ENCODE data around the gene MAP7D1.

MAP7D1 gene

DNA sequence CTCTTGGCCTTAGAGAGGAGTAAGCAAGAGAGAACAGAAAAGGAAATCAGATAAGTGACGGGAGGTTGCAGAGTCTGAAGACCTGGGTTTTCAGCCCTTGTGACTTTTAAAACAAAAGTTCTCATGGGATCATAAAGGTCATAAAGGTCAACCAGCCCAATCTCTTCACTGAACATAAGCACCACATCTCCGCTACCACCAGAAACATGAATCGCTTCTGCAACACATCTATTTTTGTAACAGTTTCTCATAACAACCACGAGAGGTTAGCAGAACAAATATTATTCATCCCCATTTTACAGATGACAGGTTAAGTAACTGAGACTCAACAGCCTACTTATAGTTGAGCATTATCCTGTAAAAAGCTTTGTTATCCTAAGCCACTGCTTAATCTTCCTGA lies 12.5 kb upstream of the MAP7D1 start:
- no peaks in the 10 kb centered on the region for H3K9me3 ChIP-seq (replicated peaks; ENCODE audit: low read length)
- no peaks in the 10 kb centered on the region for H3K27me3 ChIP-seq (ENCODE audit: control insufficient read depth, insufficient read depth, low read length)

DNA sequence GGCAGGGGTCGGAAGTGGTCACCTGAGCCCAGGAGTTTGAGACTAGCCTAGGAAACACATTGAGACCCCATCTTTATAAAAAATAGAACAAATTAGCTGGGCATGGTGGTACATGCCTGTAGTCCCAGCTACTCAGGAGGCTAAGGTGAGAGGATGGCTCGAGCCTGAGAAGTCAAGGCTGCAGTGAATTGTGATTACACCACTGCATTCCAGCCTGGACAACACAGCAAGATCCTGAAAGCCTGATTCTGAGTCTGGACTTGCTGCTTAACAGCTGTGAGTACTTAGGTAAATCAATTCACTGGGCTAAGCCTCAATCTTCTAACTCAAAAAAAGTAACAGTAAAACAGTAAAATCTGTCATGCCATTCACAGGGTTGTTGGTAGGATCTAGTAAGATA lies 11.5 kb upstream of the MAP7D1 start:
- Histone ChIP-seq H3K36me3 (ENCODE audit: insufficient read depth, low read length) (peaks cover 20% of the 10 kb centered on the region), H3K4me2 (ENCODE audit: low read length) (no peak overlapping the region), H3K9ac (ENCODE audit: low read depth, low read length) (no peak overlapping the region), H3K4me1 (ENCODE audit: control insufficient read depth, insufficient read depth, low read length) (peaks cover 23% of the 10 kb centered on the region), H3K4me3 (ENCODE audit: low read length) (no peak overlapping the region), H3K27me3 (ENCODE audit: control insufficient read depth, insufficient read depth, low read length) (no peaks in the 10 kb centered on the region), H3K9me3 (replicated peaks; ENCODE audit: low read length) (no peaks in the 10 kb centered on the region)

More for the DNA sequence above, 12.5 kb upstream of the MAP7D1 start:
- Histone ChIP-seq H3K36me3 (ENCODE audit: insufficient read depth, low read length) (peaks cover 24% of the 10 kb centered on the region), H3K4me1 (ENCODE audit: control insufficient read depth, insufficient read depth, low read length) (peaks cover 21% of the 10 kb centered on the region), H3K4me3 (ENCODE audit: low read length) (no peak overlapping the region), H3K9ac (ENCODE audit: low read depth, low read length) (no peak overlapping the region), H3K4me2 (ENCODE audit: low read length) (no peak overlapping the region)

DNA sequence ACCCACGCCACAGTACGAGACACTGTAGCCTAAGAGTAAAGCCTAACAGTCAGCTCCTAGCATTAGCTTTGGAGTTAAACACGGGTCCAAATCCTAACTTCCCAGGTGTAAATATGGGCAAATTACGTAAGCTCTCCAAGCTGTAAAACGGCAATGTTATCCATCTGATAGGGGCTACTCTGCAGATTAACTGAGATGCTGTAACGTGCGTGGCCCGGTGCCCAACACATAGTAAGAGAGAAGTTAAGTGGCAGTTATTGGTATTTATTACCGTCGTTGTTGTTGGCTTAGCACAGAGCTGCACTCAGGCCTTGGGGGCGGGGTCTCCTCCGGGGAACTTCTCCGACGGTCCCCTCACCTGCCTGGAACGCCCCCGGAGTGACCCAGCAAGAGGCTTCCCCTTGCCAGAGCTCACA lies 7.1 kb upstream of the MAP7D1 start:
- no peaks in the 10 kb centered on the region for H3K27me3 ChIP-seq (ENCODE audit: control insufficient read depth, insufficient read depth, low read length)
- no peaks in the 10 kb centered on the region for H3K9me3 ChIP-seq (replicated peaks; ENCODE audit: low read length)
- H3K9ac ChIP-seq (ENCODE audit: low read depth, low read length): peak overlapping the region; percentile 92
- peak overlapping the region; percentile 85 for H3K4me2 ChIP-seq (ENCODE audit: low read length)
- peaks cover 4% of the 10 kb centered on the region for H3K36me3 ChIP-seq (ENCODE audit: insufficient read depth, low read length)
- peaks cover 34% of the 10 kb centered on the region for H3K4me1 ChIP-seq (ENCODE audit: control insufficient read depth, insufficient read depth, low read length)
- peak overlapping the region; percentile 85 for H3K4me3 ChIP-seq (ENCODE audit: low read length)

DNA sequence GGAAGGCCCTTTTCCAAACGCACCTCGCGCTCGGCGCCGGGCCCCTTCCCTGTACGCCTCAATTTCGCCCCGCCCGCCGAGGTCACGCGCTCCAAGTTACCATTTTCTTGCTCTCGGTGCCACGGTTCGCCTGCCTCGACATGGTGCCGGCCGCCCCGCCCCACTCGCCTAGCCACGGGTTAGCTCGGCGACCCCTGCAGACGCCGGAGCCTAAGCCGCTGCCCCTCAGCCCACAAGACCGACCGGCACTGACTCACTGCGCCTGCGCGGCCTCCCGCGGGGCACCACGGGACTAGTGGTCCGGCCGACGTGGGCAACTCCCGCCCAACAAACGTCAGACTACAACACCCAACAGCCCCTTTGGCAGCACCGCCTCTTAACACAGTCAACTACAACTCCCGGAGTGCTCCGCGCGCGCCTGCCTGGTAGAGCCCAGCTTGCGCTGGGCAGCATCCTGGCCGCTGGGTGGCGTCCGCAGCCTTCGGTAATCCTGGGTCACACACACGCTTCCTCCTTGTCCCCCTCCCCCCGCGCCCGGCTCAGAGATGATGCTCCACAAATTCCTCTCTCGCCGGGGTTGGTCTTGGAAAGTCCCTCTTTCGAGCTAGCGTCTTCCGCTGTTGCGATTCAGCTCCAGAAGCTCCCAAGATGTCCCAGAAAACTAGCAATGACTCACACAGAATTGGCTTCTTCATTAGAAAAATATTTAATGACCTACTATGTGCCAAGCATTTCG lies 6.6 kb upstream of the MAP7D1 start, which contains the start of gene TRAPPC3:
Gene TRAPPC3, minus strand, starts transcription at position 250 of the 736 bp plus-strand sequence. Its CDS starts 108 bp downstream, at position 142.
- H3K9me3 ChIP-seq (replicated peaks; ENCODE audit: low read length): no peaks in the 10 kb centered on the region
- peaks cover 4% of the 10 kb centered on the region for H3K36me3 ChIP-seq (ENCODE audit: insufficient read depth, low read length)
- peak within 1 kb of the TSS; percentile 85 for H3K4me3 ChIP-seq (ENCODE audit: low read length)
- no peaks in the 10 kb centered on the region for H3K27me3 ChIP-seq (ENCODE audit: control insufficient read depth, insufficient read depth, low read length)
- H3K4me2 ChIP-seq (ENCODE audit: low read length): peak within 1 kb of the TSS; percentile 85
- H3K9ac ChIP-seq (ENCODE audit: low read depth, low read length): peak within 1 kb of the TSS; percentile 92
- H3K4me1 ChIP-seq (ENCODE audit: control insufficient read depth, insufficient read depth, low read length): peaks cover 34% of the 10 kb centered on the region

DNA sequence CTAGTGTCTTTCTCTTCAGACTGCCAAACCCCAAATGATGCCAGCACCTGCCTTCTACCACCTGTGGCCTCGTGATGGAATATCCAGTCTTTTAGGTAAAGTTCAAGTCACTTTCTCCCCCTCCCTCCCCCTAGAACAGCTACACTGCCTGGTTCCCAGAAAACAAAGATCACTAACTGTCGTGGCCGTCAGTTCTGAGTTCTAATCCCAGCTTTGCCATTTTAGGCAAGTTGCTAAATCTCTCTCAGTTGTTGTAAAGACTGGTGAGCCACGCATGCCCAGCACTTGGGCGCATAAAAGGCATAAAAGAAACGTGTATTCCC lies 6.0 kb upstream of the MAP7D1 start:
- Histone ChIP-seq H3K9ac (ENCODE audit: low read depth, low read length) (peak overlapping the region; percentile 81), H3K9me3 (replicated peaks; ENCODE audit: low read length) (no peaks in the 10 kb centered on the region), H3K4me2 (ENCODE audit: low read length) (peak overlapping the region; percentile 79), H3K4me3 (ENCODE audit: low read length) (peak overlapping the region; percentile 51), H3K4me1 (ENCODE audit: control insufficient read depth, insufficient read depth, low read length) (peaks cover 37% of the 10 kb centered on the region), H3K27me3 (ENCODE audit: control insufficient read depth, insufficient read depth, low read length) (no peaks in the 10 kb centered on the region), H3K36me3 (ENCODE audit: insufficient read depth, low read length) (peaks cover 4% of the 10 kb centered on the region)

DNA sequence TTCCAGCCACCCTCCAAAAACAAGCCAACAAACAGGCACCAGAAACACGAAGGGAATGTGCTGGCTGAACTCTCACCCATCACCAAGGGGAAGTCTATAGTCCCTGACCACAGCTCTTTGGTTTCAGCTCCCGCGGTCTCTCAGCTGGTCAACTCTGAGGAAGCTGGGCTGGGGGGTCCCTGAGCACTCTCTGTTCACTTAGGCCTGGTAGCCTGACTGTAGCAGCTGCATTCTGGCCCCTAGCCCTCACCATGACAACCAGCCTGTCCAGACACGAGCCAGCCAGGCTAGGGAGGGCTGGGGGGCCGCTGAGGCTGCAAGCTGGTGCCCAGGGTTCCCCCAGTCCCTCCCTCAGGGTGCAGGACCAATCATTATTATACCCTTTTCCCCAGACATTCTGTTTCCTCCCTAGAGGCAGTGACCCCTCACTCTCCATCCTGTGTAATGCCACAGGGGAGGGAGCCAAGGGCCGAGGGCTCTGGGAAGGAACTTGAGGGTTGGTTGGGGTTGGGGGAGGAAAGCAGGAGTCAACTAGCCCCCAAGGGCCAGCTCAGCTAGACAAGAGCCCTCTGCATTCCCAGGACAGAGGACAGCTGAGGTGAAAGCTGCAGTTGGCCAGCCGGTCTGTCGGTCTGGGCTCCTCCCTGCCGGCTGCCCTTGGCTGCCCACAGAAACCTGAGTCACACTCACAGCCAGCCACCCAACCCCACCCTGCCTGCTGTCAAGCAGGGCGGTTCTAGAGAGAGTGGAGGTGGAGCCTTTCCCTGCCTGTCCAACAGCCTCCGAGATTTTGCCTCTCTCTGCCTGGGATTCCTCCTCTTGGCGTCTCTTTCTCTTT lies 5.4 kb upstream of the MAP7D1 start:
- Histone ChIP-seq H3K4me1 (ENCODE audit: control insufficient read depth, insufficient read depth, low read length) (peaks cover 43% of the 10 kb centered on the region), H3K4me3 (ENCODE audit: low read length) (peak overlapping the region; percentile 51), H3K27me3 (ENCODE audit: control insufficient read depth, insufficient read depth, low read length) (no peaks in the 10 kb centered on the region), H3K9ac (ENCODE audit: low read depth, low read length) (peak overlapping the region; percentile 81), H3K4me2 (ENCODE audit: low read length) (peak overlapping the region; percentile 79), H3K9me3 (replicated peaks; ENCODE audit: low read length) (no peaks in the 10 kb centered on the region), H3K36me3 (ENCODE audit: insufficient read depth, low read length) (peaks cover 4% of the 10 kb centered on the region)

DNA sequence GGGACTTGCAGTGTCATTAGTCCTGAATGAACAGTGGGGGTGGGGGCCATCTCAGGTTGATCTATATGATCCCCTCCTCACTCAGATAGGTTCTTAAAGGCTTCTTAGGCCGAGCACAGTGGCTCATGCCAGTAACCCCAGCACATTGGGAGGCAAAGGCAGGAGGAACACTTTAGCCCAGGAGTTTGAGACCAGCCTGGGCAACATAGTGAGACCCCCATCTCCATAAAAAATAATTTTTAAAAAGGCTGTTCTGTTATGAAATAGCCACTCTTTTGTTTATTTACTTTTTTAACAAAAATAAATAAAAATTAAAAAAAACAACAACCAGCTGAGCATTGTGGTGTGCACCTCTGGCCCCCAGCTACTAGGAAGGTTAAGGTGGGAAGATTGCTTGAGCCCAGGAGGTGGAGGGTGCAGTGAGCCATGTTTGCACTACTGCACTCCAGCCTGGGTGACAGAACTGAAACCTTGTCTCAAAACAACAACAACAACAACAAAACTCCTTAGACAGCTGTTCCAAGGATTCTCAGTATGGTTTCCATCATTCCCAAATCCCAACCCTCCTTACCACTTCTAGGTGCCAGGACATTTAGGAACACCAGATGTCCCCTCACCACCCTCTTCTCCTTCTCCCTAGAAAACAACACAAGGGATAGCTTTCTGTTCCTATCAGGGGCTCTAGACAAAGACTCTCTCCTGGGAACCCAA lies 4.7 kb upstream of the MAP7D1 start:
- peaks cover 44% of the 10 kb centered on the region for H3K4me1 ChIP-seq (ENCODE audit: control insufficient read depth, insufficient read depth, low read length)

DNA sequence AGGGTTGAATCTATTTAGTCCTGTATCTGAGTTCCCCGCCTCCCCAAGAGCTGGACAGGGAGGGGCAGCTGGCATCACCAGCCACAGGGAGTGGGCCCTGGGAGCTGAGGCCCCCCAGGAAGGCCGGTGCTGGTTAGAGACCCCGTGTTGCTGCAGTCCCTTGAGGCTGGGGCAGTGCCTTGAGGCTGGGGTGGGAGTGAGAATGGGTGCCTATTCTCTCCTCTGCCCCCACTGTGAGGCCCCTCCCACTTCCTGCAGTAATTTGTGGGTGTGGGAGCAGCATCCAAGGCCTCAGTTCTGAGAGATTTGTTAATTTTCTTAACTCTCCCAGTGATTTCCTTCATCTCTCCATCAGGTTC lies 4.1 kb upstream of the MAP7D1 start:
- Histone ChIP-seq H3K4me3 (ENCODE audit: low read length) (no peak overlapping the region), H3K9ac (ENCODE audit: low read depth, low read length) (peak overlapping the region; percentile 53), H3K4me2 (ENCODE audit: low read length) (peak overlapping the region; percentile 68), H3K9me3 (replicated peaks; ENCODE audit: low read length) (no peaks in the 10 kb centered on the region), H3K4me1 (ENCODE audit: control insufficient read depth, insufficient read depth, low read length) (peaks cover 44% of the 10 kb centered on the region), H3K27me3 (ENCODE audit: control insufficient read depth, insufficient read depth, low read length) (no peaks in the 10 kb centered on the region), H3K36me3 (ENCODE audit: insufficient read depth, low read length) (peaks cover under 1% of the 10 kb centered on the region)

More for the DNA sequence above, 4.7 kb upstream of the MAP7D1 start:
- Histone ChIP-seq H3K9ac (ENCODE audit: low read depth, low read length) (peak overlapping the region; percentile 57), H3K27me3 (ENCODE audit: control insufficient read depth, insufficient read depth, low read length) (no peaks in the 10 kb centered on the region), H3K4me2 (ENCODE audit: low read length) (peak overlapping the region; percentile 79), H3K36me3 (ENCODE audit: insufficient read depth, low read length) (peaks cover 4% of the 10 kb centered on the region), H3K4me3 (ENCODE audit: low read length) (peak overlapping the region; percentile 44), H3K9me3 (replicated peaks; ENCODE audit: low read length) (no peaks in the 10 kb centered on the region)

DNA sequence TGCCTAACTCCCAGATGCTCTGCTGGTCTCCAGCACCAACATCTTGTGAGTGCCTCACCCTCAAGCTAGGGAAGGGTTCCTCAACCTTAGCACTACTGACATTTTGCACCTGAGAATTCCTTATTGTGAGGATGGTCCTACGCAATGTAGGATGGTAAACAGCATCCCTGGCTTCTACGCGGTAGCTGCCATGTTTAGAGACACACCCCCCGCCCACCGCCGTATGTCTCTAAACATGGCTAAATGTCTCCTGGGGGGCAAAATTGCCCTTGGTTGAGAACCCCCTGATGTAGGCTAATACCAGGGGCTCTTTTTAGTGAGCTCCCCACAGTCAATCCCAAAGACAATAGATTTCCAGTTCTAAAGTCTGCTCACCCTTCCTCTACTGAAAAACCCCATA lies 2.5 kb upstream of the MAP7D1 start:
- Histone ChIP-seq H3K4me2 (ENCODE audit: low read length) (no peak overlapping the region), H3K9me3 (replicated peaks; ENCODE audit: low read length) (no peaks in the 10 kb centered on the region), H3K4me3 (ENCODE audit: low read length) (no peak overlapping the region), H3K9ac (ENCODE audit: low read depth, low read length) (no peak overlapping the region), H3K4me1 (ENCODE audit: control insufficient read depth, insufficient read depth, low read length) (peaks cover 46% of the 10 kb centered on the region), H3K36me3 (ENCODE audit: insufficient read depth, low read length) (no peaks in the 10 kb centered on the region), H3K27me3 (ENCODE audit: control insufficient read depth, insufficient read depth, low read length) (no peaks in the 10 kb centered on the region)

DNA sequence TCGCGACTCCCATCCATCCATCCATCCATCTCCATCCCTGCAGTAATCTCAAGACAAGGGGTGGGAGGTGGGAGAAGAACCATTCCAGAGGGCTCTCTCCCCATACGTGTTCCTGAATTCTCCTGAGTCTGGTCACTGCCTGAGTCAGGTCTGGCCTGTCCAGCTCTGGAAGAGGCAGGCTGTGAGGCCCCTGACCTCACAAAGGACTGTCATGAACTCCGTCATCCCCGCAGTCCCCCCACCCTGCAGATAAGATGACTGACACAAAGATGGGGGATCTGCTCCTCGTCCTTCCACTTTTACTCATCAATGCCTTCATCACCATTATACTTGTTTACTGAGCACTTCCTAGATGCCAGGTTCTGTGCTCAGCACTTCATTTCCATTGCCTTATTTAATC lies 1.6 kb upstream of the MAP7D1 start:
- no peaks in the 10 kb centered on the region for H3K9me3 ChIP-seq (replicated peaks; ENCODE audit: low read length)
- no peak overlapping the region for H3K9ac ChIP-seq (ENCODE audit: low read depth, low read length)
- H3K4me3 ChIP-seq (ENCODE audit: low read length): no peak overlapping the region
- no peak overlapping the region for H3K4me2 ChIP-seq (ENCODE audit: low read length)
- H3K36me3 ChIP-seq (ENCODE audit: insufficient read depth, low read length): peaks cover 3% of the 10 kb centered on the region
- H3K27me3 ChIP-seq (ENCODE audit: control insufficient read depth, insufficient read depth, low read length): no peaks in the 10 kb centered on the region
- peaks cover 50% of the 10 kb centered on the region for H3K4me1 ChIP-seq (ENCODE audit: control insufficient read depth, insufficient read depth, low read length)

DNA sequence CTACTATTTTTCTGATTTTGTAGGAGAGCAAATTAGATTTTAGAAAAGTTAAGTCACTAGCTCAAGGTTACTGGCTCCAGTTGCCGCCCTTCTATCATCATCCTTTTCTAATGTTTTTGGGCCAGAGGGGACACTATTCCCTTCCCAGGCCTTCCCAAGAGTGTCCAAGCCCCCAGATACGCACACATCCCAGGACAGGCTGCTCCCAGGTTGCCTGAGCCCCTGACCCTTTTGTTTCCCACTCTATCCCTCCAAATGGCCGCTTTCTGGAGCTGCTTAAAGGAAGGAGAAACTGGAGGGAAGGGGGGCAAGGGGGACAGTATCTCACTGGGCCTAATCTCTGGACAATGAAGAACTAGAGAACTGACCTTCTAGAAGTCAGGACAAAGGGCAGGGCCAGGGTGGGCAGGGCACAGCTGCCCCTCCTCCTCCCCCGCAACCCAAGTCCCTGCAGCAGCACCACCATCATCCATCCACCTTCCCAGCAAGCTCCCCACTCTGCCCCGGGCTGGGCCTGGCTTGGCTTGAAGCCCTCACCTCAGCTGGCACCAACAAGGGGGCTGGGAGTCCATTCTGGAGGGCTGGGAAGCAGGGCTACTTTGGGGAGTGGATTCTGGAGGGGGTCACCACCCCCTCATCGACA lies 1.1 kb upstream of the MAP7D1 start:
- Histone ChIP-seq H3K36me3 (ENCODE audit: insufficient read depth, low read length) (peaks cover 8% of the 10 kb centered on the region), H3K4me1 (ENCODE audit: control insufficient read depth, insufficient read depth, low read length) (peaks cover 54% of the 10 kb centered on the region), H3K27me3 (ENCODE audit: control insufficient read depth, insufficient read depth, low read length) (no peaks in the 10 kb centered on the region), H3K9ac (ENCODE audit: low read depth, low read length) (peak overlapping the region; percentile 97), H3K4me2 (ENCODE audit: low read length) (peak overlapping the region; percentile 100), H3K9me3 (replicated peaks; ENCODE audit: low read length) (no peaks in the 10 kb centered on the region), H3K4me3 (ENCODE audit: low read length) (peak overlapping the region; percentile 96)
